HCT116 (cell line): ENCODE results near the gene ETFA. TPM values are rescaled to one million over a fixed set of nuclear protein-coding genes. Genes with fewer than 3 reads are reported as not detected.

Source experiments
- ATAC-seq: fragments of 200-7000 bp; cut with Tn5 transposase; 2 replicates; pipeline ENCODE4 v1.9.1; 2020; ENCODE audit warnings: mild to moderate bottlenecking, moderate library complexity
- BruUV-seq: library from RNA; stranded (reverse); fragments of 400-500 nt; replicated peaks from 2 replicates; lab custom pipeline; 2021; lab: Mats Ljungman, UMichigan
- CTCF ChIA-PET: fragments of 300-600 bp; sonication (Branson Sonifier 250); formaldehyde crosslinking; loops from one replicate; lab custom pipeline; 2021; ENCODE audit warnings: antibody characterized with exemption; lab: Charles Lee
- POLR2A ChIA-PET: fragments of 300-600, 350-600 bp; sonication (Branson Sonifier 250); formaldehyde crosslinking; loops from one replicate; lab custom pipeline; 2021; ENCODE audit warnings: antibody characterized with exemption; lab: Charles Lee
- RAD21 ChIA-PET, 2 experiments: fragments of 300-600 bp; sonication (Branson Sonifier 250); formaldehyde crosslinking; loops; one replicate each; lab custom pipeline; 2023; ENCODE audit warnings: low total read pairs in 2 of 2; ENCODE audit not compliant: uncharacterized antibody in 2 of 2, unreplicated experiment in 2 of 2, low non-redundant PET in 1 of 2; lab: Charles Lee
- DNase-seq: peaks from one replicate; pipeline ENCODE4 v3.0.0-alpha.2; 2010; ENCODE audit warnings: low read depth, low spot score
- H2AFZ ChIP-seq: fragments of 200-600 bp; shearing (Covaris generic), sonication (generic); 2 replicates; pipeline ENCODE4 v1.6.1; 2017; ENCODE audit warnings: low read depth, mixed run types, mixed read lengths, antibody characterized with exemption, low read length; ENCODE audit not compliant: poor library complexity, severe bottlenecking
- H3K27ac ChIP-seq: 2 replicates; pipeline ENCODE4 v1.5.1; 2012; ENCODE audit warnings: low read depth, low read length
- H3K27me3 ChIP-seq: fragments of 200-600 bp; sonication (generic); 2 replicates; pipeline ENCODE4 v1.6.1; 2016; ENCODE audit warnings: mixed run types, low read length, mixed read lengths; ENCODE audit not compliant: insufficient read depth
- H3K36me3 ChIP-seq, 2 experiments: fragments of 200-500 bp in 1 of 2; fragments of 200-600 bp in 1 of 2; sonication (Bioruptor generic) in 1 of 2; sonication (generic) in 1 of 2; 2 replicates each; pipeline versions ENCODE4 v1.5.1 to v1.6.1; 2014 to 2016; ENCODE audit warnings: low read length in 2 of 2, inconsistent platforms in 1 of 2, mixed read lengths in 1 of 2, mixed run types in 1 of 2; ENCODE audit not compliant: insufficient read depth in 2 of 2, control insufficient read depth in 1 of 2
- H3K4me1 ChIP-seq, 2 experiments: fragments of 200-600 bp in 1 of 2; sonication (generic) in 1 of 2; 2 replicates each; pipeline versions ENCODE4 v1.5.1 to v1.6.1; 2012 to 2017; ENCODE audit warnings: low read length in 2 of 2, inconsistent platforms in 1 of 2, mild to moderate bottlenecking in 1 of 2, mixed read lengths in 1 of 2, mixed run types in 1 of 2, moderate library complexity in 1 of 2; ENCODE audit not compliant: insufficient read depth in 2 of 2, control insufficient read depth in 1 of 2
- H3K4me2 ChIP-seq: fragments of 200-600 bp; sonication (generic); 2 replicates; pipeline ENCODE4 v1.6.1; 2017; ENCODE audit warnings: mixed run types, low read length, mixed read lengths
- H3K4me3 ChIP-seq, 2 experiments: fragments of 200-600 bp in 1 of 2; sonication (generic) in 1 of 2; replicated peaks in 1 of 2; 2 replicates each; pipeline ENCODE4 v1.5.1; 2011 to 2016; ENCODE audit warnings: low read length in 2 of 2, control low read depth in 1 of 2, low read depth in 1 of 2, mild to moderate bottlenecking in 1 of 2, mixed read lengths in 1 of 2, mixed run types in 1 of 2
- H3K79me2 ChIP-seq: fragments of 200-600 bp; sonication (generic); 2 replicates; pipeline ENCODE4 v1.6.1; 2017; ENCODE audit warnings: mild to moderate bottlenecking, mixed run types, low read length, moderate library complexity, mixed read lengths; ENCODE audit not compliant: insufficient read depth
- H3K9ac ChIP-seq: fragments of 200-600 bp; sonication (generic); 2 replicates; pipeline ENCODE4 v1.6.1; 2016; ENCODE audit warnings: low read length, mixed read lengths
- H3K9me2 ChIP-seq: fragments of 200-600 bp; sonication (generic), shearing (Covaris generic); 2 replicates; pipeline ENCODE4 v1.6.1; 2017; ENCODE audit warnings: mixed run types, mild to moderate bottlenecking, moderate library complexity; ENCODE audit not compliant: insufficient read depth
- H3K9me3 ChIP-seq, 2 experiments: fragments of 200-500 bp in 1 of 2; fragments of 200-600 bp in 1 of 2; sonication (Bioruptor generic) in 1 of 2; sonication (generic) in 1 of 2; 2 replicates each; pipeline ENCODE4 v1.6.1; 2014 to 2017; ENCODE audit warnings: low read length in 2 of 2, mixed read lengths in 2 of 2, inconsistent platforms in 1 of 2, low read depth in 1 of 2, mild to moderate bottlenecking in 1 of 2, mixed run types in 1 of 2, moderate library complexity in 1 of 2; ENCODE audit not compliant: control insufficient read depth in 1 of 2, insufficient read depth in 1 of 2
- H4K20me1 ChIP-seq: fragments of 200-600 bp; sonication (generic), shearing (Covaris generic); 2 replicates; pipeline ENCODE4 v1.6.1; 2017; ENCODE audit warnings: mixed run types, mild to moderate bottlenecking, moderate library complexity; ENCODE audit not compliant: insufficient read depth
- CEBPB ChIP-seq: IDR thresholded peaks from 2 replicates; pipeline ENCODE4 v1.6.1; 2012; ENCODE audit warnings: low read depth
- ELF1 ChIP-seq: IDR thresholded peaks from 2 replicates; pipeline ENCODE4 v1.6.1; 2012; ENCODE audit warnings: low read depth, borderline replicate concordance
- EZH2 ChIP-seq: fragments of 200-600 bp; sonication (generic); IDR thresholded peaks from 2 replicates; pipeline ENCODE4 v1.6.1; 2017; ENCODE audit warnings: antibody characterized with exemption, mixed run types
- EZH2phosphoT487 ChIP-seq: fragments of 200-600 bp; IDR thresholded peaks from 2 replicates; pipeline ENCODE4 v1.6.1; 2018; ENCODE audit warnings: antibody characterized with exemption, borderline replicate concordance
- POLR2AphosphoS5 ChIP-seq: IDR thresholded peaks from 2 replicates; pipeline ENCODE4 v1.6.1; 2011; ENCODE audit warnings: mild to moderate bottlenecking, low read depth, low read length, moderate library complexity
- RAD21 ChIP-seq: IDR thresholded peaks from 2 replicates; pipeline ENCODE4 v1.6.1; 2012; ENCODE audit warnings: low read depth, mild to moderate bottlenecking
- SRF ChIP-seq: IDR thresholded peaks from 2 replicates; pipeline ENCODE4 v1.6.1; 2012; ENCODE audit warnings: low read depth
- ZNF274 ChIP-seq: fragments of 200-500 bp; sonication (Bioruptor generic); IDR thresholded peaks from 2 replicates; pipeline ENCODE4 v1.6.1; 2014; ENCODE audit warnings: mild to moderate bottlenecking, low read depth, low read length, inconsistent platforms
- intact Hi-C: fragments of 100-400 bp; cut with micrococcal nuclease; formaldehyde crosslinking; loops from 2 replicates; pipeline ENCODE4 v1.10.0; 2022
- total RNA-seq: library from RNA; stranded (reverse); gene quantifications from one replicate; pipeline ENCODE4 v1.2.1, GENCODE V29; 2021; ENCODE audit not compliant: unreplicated experiment
- TF ChIP-seq, protein P1 (sequence below): IDR thresholded peaks from 2 replicates; pipeline ENCODE4 v1.6.1; 2012
- TF ChIP-seq, protein P2 (sequence below): IDR thresholded peaks from 2 replicates; pipeline ENCODE4 v1.6.1; 2011; ENCODE audit warnings: mild to moderate bottlenecking, low read length, moderate library complexity; ENCODE audit not compliant: insufficient replicate concordance; ENCODE audit errors: extremely low read depth

The ETFA gene
- total RNA-seq, 1 experiment from 2014 or later: 144 TPM

DNA sequence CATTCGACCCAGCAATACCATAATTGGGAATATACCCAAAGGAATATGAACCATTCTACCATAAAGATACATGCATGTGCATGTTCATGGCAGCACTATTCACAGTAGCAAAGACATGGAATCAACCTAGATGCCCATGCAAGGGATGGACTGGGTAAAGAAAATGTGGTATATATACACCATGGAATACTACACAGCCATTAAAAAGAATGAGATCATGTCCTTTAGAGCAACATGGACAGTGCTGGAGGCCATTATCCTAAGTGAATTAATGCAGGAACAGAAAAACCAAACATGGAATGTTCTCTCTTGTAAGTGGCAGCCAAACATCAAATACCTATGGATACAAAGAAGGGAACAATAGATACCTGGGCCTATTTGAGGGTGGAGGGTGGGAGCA is 7.4 kb downstream of the ETFA start:
- Histone ChIP-seq H3K9me2 (no peaks in the 10 kb centered on the region), H4K20me1 (0 out of 2 replicates have a peak, but pooled peaks cover 7% of the 10 kb centered on the region), H3K27me3 (no peaks in the 10 kb centered on the region), H3K36me3 (no peaks in the 10 kb centered on the region), H2AFZ (no peak overlapping the region), H3K4me1 (no peaks in the 10 kb centered on the region), H3K27ac (no peak overlapping the region), H3K79me2 (peaks cover 98% of the 10 kb centered on the region), H3K4me2 (no peak overlapping the region), H3K4me3 (no peak overlapping the region), H3K9me3 (no peaks in the 10 kb centered on the region), H3K9ac (no peak overlapping the region)
- no peak for TF ChIP-seq ELF1
- no peak for TF ChIP-seq CEBPB
- TF ChIP-seq ZNF274: no peak
- no peak for TF ChIP-seq RAD21
- no peak for TF ChIP-seq POLR2AphosphoS5
- BruUV-seq: no TSS peak
- ATAC-seq (no peak), DNase-seq (no peak)
- ChIA-PET RAD21 (no interaction called here), CTCF (no interaction called here), POLR2A (no interaction called here)
- intact Hi-C loops: no loop called here

DNA sequence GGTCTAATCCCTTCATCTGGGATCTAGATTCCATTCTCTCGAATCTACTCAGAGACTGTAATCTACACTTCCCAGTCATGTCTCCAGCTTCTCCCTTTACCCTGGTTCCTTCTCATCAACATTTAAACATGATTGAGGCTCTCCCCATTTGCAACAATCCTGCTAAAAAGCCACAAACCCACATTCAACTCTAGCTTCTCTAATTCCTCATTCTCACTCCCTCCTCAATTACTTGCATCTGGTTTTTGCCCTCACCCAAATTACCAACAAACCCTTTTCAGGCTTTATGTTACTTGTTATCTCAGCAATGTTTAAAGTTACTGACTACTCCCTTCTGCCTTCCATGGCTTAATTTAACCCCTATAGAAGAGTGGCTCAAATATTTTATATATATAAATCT is 11.5 kb downstream of the ETFA start:
- H3K79me2 ChIP-seq: peaks cover 93% of the 10 kb centered on the region
- H3K36me3 ChIP-seq: no peaks in the 10 kb centered on the region
- H2AFZ ChIP-seq: no peak overlapping the region
- intact Hi-C loops: no loop called here
- H3K27me3 ChIP-seq: no peaks in the 10 kb centered on the region
- no TSS peak for BruUV-seq
- no peak for TF ChIP-seq EZH2phosphoT487
- TF ChIP-seq, protein P1, sequence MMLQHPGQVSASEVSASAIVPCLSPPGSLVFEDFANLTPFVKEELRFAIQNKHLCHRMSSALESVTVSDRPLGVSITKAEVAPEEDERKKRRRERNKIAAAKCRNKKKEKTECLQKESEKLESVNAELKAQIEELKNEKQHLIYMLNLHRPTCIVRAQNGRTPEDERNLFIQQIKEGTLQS: no peak
- TF ChIP-seq, protein P2, sequence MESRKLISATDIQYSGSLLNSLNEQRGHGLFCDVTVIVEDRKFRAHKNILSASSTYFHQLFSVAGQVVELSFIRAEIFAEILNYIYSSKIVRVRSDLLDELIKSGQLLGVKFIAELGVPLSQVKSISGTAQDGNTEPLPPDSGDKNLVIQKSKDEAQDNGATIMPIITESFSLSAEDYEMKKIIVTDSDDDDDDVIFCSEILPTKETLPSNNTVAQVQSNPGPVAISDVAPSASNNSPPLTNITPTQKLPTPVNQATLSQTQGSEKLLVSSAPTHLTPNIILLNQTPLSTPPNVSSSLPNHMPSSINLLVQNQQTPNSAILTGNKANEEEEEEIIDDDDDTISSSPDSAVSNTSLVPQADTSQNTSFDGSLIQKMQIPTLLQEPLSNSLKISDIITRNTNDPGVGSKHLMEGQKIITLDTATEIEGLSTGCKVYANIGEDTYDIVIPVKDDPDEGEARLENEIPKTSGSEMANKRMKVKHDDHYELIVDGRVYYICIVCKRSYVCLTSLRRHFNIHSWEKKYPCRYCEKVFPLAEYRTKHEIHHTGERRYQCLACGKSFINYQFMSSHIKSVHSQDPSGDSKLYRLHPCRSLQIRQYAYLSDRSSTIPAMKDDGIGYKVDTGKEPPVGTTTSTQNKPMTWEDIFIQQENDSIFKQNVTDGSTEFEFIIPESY: no peak
- TF ChIP-seq ELF1: no peak
- no peak for TF ChIP-seq EZH2
- TF ChIP-seq SRF: no peak
- TF ChIP-seq, all 23 proteins: peak for 0
- no peaks in the 10 kb centered on the region for H3K9me2 ChIP-seq
- no peak overlapping the region for H3K4me2 ChIP-seq
- H3K4me1 ChIP-seq: no peaks in the 10 kb centered on the region
- no peak for DNase-seq
- ChIA-PET CTCF (no interaction called here), POLR2A (interaction anchor here (0.8 to 1.0 kb wide), 2 partner anchors 12 to 19 kb away, joined by 3 to 4 read pairs; no protein-coding TSS in a partner anchor), RAD21 (no interaction called here)
- no peak for ATAC-seq
- 0 out of 2 replicates have a peak, but pooled peaks cover 7% of the 10 kb centered on the region for H4K20me1 ChIP-seq
- H3K27ac ChIP-seq: no peak overlapping the region
- no peaks in the 10 kb centered on the region for H3K9me3 ChIP-seq
- H3K9ac ChIP-seq: no peak overlapping the region
- no peak overlapping the region for H3K4me3 ChIP-seq
